Measurements from ENCODE around the gene HMGXB4. TPM values are rescaled to one million over a fixed set of nuclear protein-coding genes. Genes with fewer than 3 reads are reported as not detected.

HMGXB4 gene
- total and polyA plus RNA-seq, 2 of the 8 experiments (the other 6 are each of a cell fraction or from before 2014, with no cell fraction given) = 20.9 to 41.3 TPM

GRCh38 chr22:35330258-35330861 lies 73.1 kb downstream of the HMGXB4 start:
- ChIA-PET POLR2A (ENCODE audit: partially characterized antibody) (interaction anchor here (0.9 to 1.5 kb wide), 2 partner anchors 11 to 31 kb away, joined by 3 read pairs; partner anchors contain the start of gene TOM1), CTCF (ENCODE audit: partially characterized antibody) (interaction anchor here (0.7 to 1.0 kb wide), 4 partner anchors 14 to 505 kb away, joined by 3 to 5 read pairs (median 4); no protein-coding TSS in a partner anchor)
- 91% methylated on average over 15 of the region's 16 CpGs; no CpG with 5 or more reads in 1 of the 2 experiments for WGBS, 2 experiments (ENCODE audit: extremely low coverage in 1 of 2, insufficient coverage in 1 of 2, insufficient read length in 1 of 2, insufficient replicate concordance in 2 of 2, low coverage in 1 of 2, low lambda C conversion rate in 2 of 2, missing lambda C conversion rate in 1 of 2)
- TF ChIP-seq KDM4A (IDR thresholded peaks at IDR 0.05; ENCODE audit: low read depth, low read length, severe bottlenecking) = no peak
- TF ChIP-seq SAP30 (IDR thresholded peaks at IDR 0.05; ENCODE audit: insufficient read depth, insufficient replicate concordance, low read length) = no peak
- no peak for TF ChIP-seq ZNF274 (IDR thresholded peaks at IDR 0.05; ENCODE audit: borderline replicate concordance, extremely low read depth, low read length)
- TF ChIP-seq MAX (IDR thresholded peaks at IDR 0.05) = no peak
- TF ChIP-seq JUN (IDR thresholded peaks at IDR 0.05; ENCODE audit: low read depth, low read length) = no peak
- no peak for TF ChIP-seq CHD1 (IDR thresholded peaks at IDR 0.05; ENCODE audit: low read depth, low read length)
- no peak for TF ChIP-seq USF2 (IDR thresholded peaks at IDR 0.05; ENCODE audit: low read length)
- no peak for TF ChIP-seq BCL11A (IDR thresholded peaks at IDR 0.05; ENCODE audit: low read depth in 2 of 2, low read length in 2 of 2)
- no peak for TF ChIP-seq CBX5 (IDR thresholded peaks at IDR 0.05; ENCODE audit: low read depth, low read length)
- no peak for TF ChIP-seq CHD2 (IDR thresholded peaks at IDR 0.05; ENCODE audit: low read length)
- no peak for TF ChIP-seq TBP (IDR thresholded peaks at IDR 0.05; ENCODE audit: low read depth, low read length)
- TF ChIP-seq RAD21 (IDR thresholded peaks at IDR 0.05 in 1 of 2, conservative IDR thresholded peaks at IDR 0.05 in 1 of 2; ENCODE audit: low read depth in 2 of 2, low read length in 2 of 2) = no peak

More at GRCh38 chr22:35330258-35330861, 73.1 kb downstream of the HMGXB4 start:
- peaks cover 0 to 11% (median 6%) of the 10 kb centered on the region in 4 experiments; a peak in 6 of 8 replicates for H3K36me3 ChIP-seq (ENCODE audit: control insufficient read depth in 2 of 4, insufficient read depth in 4 of 4, low read length in 3 of 4)
- H4K20me1 ChIP-seq (replicated peaks in 1 of 2; ENCODE audit: control insufficient read depth in 1 of 2, insufficient read depth in 2 of 2, low read length in 2 of 2) = no peaks in the 10 kb centered on the region
- H3K4me1 ChIP-seq (replicated peaks in 1 of 4; ENCODE audit: control insufficient read depth in 3 of 4, insufficient read depth in 4 of 4, low read length in 3 of 4) = no peaks in the 10 kb centered on the region; a peak in 2 of 7 replicates
- H3K27ac ChIP-seq (ENCODE audit: low read depth, low read length) = no peak overlapping the region
- no peak overlapping the region for H3K4me2 ChIP-seq (ENCODE audit: insufficient read depth in 1 of 2, low read depth in 2 of 2, low read length in 2 of 2)
- H2AFZ ChIP-seq (ENCODE audit: low read length) = no peak overlapping the region
- H3K4me3 ChIP-seq (ENCODE audit: extremely low read depth in 1 of 4, insufficient read depth in 2 of 4, low read depth in 3 of 4, low read length in 4 of 4) = no peak overlapping the region
- H3K9ac ChIP-seq (replicated peaks in 1 of 4; ENCODE audit: extremely low read depth in 1 of 4, low read depth in 3 of 4, low read length in 3 of 4) = no peak overlapping the region
- H3K23ac ChIP-seq (ENCODE audit: insufficient read length) = no peak overlapping the region
- no peaks in the 10 kb centered on the region for H3K9me3 ChIP-seq (ENCODE audit: insufficient read depth in 2 of 2, low read depth in 1 of 2, low read length in 1 of 2)
- H2BK120ac ChIP-seq (replicated peaks; ENCODE audit: low read depth, low read length) = no peak overlapping the region
- no peak overlapping the region for H2AK5ac ChIP-seq (ENCODE audit: low read depth, low read length)
- no peak overlapping the region for H3K56ac ChIP-seq (replicated peaks; ENCODE audit: insufficient read length, low read depth, low read length)
- FAIRE-seq (no peak), DNase-seq (ENCODE audit: low read depth in 1 of 2, low spot score in 2 of 2) (no peak)
- H3K14ac ChIP-seq (ENCODE audit: insufficient read length) = no peak overlapping the region
- no peak overlapping the region for H2BK15ac ChIP-seq (ENCODE audit: low read length)
- H4K91ac ChIP-seq (replicated peaks; ENCODE audit: insufficient read length, low read length) = no peak overlapping the region
- no peak overlapping the region for H2BK12ac ChIP-seq (ENCODE audit: low read depth, low read length)
- no peak overlapping the region for H2BK20ac ChIP-seq (ENCODE audit: low read length)
- H4K5ac ChIP-seq (ENCODE audit: insufficient read length, low read depth, low read length) = no peak overlapping the region
- no peak overlapping the region for H3K18ac ChIP-seq (ENCODE audit: extremely low read depth, low read length)
- H3K4ac ChIP-seq (replicated peaks; ENCODE audit: insufficient read length, low read depth, low read length) = no peak overlapping the region
- no peak overlapping the region for H2BK5ac ChIP-seq (ENCODE audit: low read depth, low read length)
- no peak overlapping the region for H4K8ac ChIP-seq (ENCODE audit: extremely low read depth, insufficient read depth, low read length)
- H3K23me2 ChIP-seq (ENCODE audit: low read depth, low read length) = no peaks in the 10 kb centered on the region
- H3K27me3 ChIP-seq (replicated peaks in 1 of 4; ENCODE audit: control insufficient read depth in 3 of 4, extremely low read depth in 1 of 4, insufficient read depth in 3 of 4, low read length in 3 of 4) = no peaks in the 10 kb centered on the region
- H3K79me2 ChIP-seq (ENCODE audit: control insufficient read depth in 1 of 2, insufficient read depth in 2 of 2, low read length in 2 of 2) = no peaks in the 10 kb centered on the region
- H3K79me1 ChIP-seq (ENCODE audit: low read depth, low read length) = no peaks in the 10 kb centered on the region

All from H1 (cell line).